Aorta (tissue), 5 donors: ENCODE data around the gene DCP1B. TPM values are rescaled to one million over a fixed set of nuclear protein-coding genes. Genes with fewer than 3 reads are reported as not detected.

Source experiments
- ATAC-seq: fragments of 200-7000 bp; cut with Tn5 transposase; one replicate; pipeline ENCODE4 v1.9.1; 2022; ENCODE audit warnings: moderate library complexity; ENCODE audit not compliant: low FRiP score
- DNase-seq, 2 donors: peaks; one replicate each; pipeline ENCODE4 v3.0.0-alpha.2; 2020
- H3K27ac ChIP-seq, 2 donors: one replicate each; pipeline ENCODE4 v1.5.1; 2013; ENCODE audit warnings: low read length in 2 of 2, mild to moderate bottlenecking in 2 of 2, moderate library complexity in 2 of 2, control low read depth in 1 of 2, inconsistent platforms in 1 of 2, low read depth in 1 of 2
- H3K27me3 ChIP-seq, 2 donors: one replicate each; pipeline ENCODE4 v1.6.1; 2013; ENCODE audit warnings: control low read depth in 1 of 2, low read length in 1 of 2, mild to moderate bottlenecking in 1 of 2, moderate library complexity in 1 of 2; ENCODE audit not compliant: insufficient read depth in 2 of 2, control insufficient read depth in 1 of 2
- H3K36me3 ChIP-seq, 2 donors: one replicate each; pipeline ENCODE4 v1.6.1; 2013; ENCODE audit warnings: control low read depth in 1 of 2, low read length in 1 of 2, mild to moderate bottlenecking in 1 of 2; ENCODE audit not compliant: insufficient read depth in 2 of 2, control insufficient read depth in 1 of 2
- H3K4me1 ChIP-seq, 2 donors: one replicate each; pipeline ENCODE4 v1.6.1; 2013; ENCODE audit warnings: low read length in 2 of 2, control low read depth in 1 of 2, mild to moderate bottlenecking in 1 of 2, moderate library complexity in 1 of 2; ENCODE audit not compliant: insufficient read depth in 2 of 2, control insufficient read depth in 1 of 2
- H3K4me3 ChIP-seq, 2 donors: one replicate each; pipeline ENCODE4 v1.5.1; 2013; ENCODE audit warnings: low read length in 2 of 2, control low read depth in 1 of 2, mild to moderate bottlenecking in 1 of 2
- H3K9me3 ChIP-seq: one replicate; pipeline ENCODE4 v1.6.1; 2013; ENCODE audit warnings: mild to moderate bottlenecking, low read length; ENCODE audit not compliant: control insufficient read depth
- WGBS, 2 donors: extraction: QIAGEN DNeasy Blood & Tissue Kit; methylation state at CpG; one replicate each; pipeline ENCODE4 v1.1.7; 2013; 5-methylcytosine and 5-hydroxymethylcytosine counted together
- intact Hi-C, 2 donors: fragments of 100-400 bp; cut with DNase I; formaldehyde crosslinking; loops; one replicate each; pipeline versions ENCODE4 v1.14.2 to v1.15.0; 2022
- polyA plus RNA-seq, 2 donors: library from polyadenylated mRNA; stranded (reverse); fragments of 200-250 nt; gene quantifications; one replicate each; pipeline ENCODE4 v1.2.3, GENCODE V29; 2013
- total RNA-seq, 2 donors: library from RNA; stranded (reverse); fragmentation: NEBNext Ultra II Directional; extraction: Animal tissue kit (Norgen Biotek cat#: 25700); gene quantifications; one replicate each; pipeline ENCODE4 v1.2.1, GENCODE V29; 2021
- donor health status: healthy with polysubstance abuse.
- donor health status: Bipolar disorder and iron deficiency.
- donor health status: DM: no; HTN: no; CAD: no.
- donor health status: DM: no; HTN: no; CAD: no.
- donor health status: DM: yes; HTN: yes; CAD: no.

DCP1B gene
- total and polyA plus RNA-seq, 4 donors = 8.0 to 16.9 (median 12.3) TPM

DNA sequence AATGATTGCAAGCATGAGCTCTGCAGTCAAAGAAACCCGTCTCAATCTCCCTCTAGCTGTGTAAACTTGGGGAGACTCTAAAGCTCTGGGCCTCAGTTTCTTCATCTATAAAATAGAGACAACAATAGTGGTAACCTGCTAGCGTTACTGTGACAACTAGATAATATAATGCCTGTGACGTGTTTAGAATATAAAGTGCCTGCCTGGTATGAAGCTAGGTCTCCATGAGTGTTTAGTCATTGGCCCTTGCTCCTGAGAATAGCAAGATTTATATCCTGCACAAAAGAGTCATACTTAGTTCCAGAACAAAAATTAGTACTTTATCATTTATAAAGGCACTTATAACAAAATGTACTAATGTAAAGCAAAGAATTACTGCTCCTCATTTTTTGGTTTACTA, 8.8 kb upstream of the DCP1B start:
- no peak overlapping the region for H3K4me3 ChIP-seq
- intact Hi-C loops = no loop called here
- H3K27me3 ChIP-seq = no peaks in the 10 kb centered on the region
- ATAC-seq (no peak), DNase-seq (no peak)
- no peaks in the 10 kb centered on the region for H3K4me1 ChIP-seq
- no peak overlapping the region for H3K27ac ChIP-seq
- H3K36me3 ChIP-seq = no peaks in the 10 kb centered on the region
- WGBS, 2 donors = 76 to 84% methylated on average over 3 of the region's 3 CpGs
- no peaks in the 10 kb centered on the region for H3K9me3 ChIP-seq

DNA sequence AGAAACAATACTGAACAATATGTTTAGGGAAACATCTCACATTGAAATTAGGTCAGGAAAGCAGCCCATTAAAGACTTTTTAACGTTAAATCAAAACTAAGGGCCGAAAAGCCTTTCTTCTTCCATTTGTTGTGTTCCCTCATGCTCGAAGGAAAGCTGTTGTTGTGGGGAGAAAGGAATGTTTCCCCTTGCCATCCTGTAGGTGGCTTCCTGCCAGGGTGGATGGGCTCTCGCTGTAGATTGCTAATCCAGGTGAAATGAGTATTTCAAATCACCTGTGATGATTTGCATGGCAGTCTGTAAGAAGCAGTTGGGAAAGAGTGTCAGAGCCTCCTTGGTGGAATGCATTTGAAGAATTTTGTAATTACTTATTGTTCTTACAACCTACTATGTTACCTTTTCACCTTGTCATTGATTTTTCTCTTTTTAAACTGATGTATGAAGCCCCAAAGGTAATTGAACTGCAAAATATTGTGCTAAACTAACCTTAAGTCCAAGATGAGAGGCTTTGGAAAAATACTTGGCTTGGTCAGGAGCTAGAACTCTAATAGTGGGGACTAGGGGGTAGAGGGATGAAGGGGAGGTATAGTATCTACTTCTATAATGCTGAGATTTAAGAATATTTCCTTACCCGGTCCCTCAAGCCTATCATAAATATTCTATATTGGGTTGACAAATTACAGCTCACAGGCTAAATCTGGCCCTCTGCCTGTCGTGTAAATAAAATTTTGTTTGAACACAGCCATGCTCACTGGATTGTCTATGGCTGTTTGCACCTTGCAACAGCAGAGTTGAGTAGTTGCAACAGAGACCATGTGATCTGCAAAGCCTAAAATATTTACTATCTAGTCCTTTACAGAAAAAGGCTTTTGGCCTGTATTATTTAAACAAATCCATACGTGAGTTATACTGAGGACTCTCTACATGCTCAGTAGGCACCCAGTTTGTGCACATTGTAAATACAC, 7.7 kb upstream of the DCP1B start:
- no peak for ATAC-seq
- H3K36me3 ChIP-seq = no peaks in the 10 kb centered on the region
- WGBS, 2 donors = 86 to 88% methylated on average over 7 of the region's 7 CpGs
- H3K4me3 ChIP-seq = no peak overlapping the region
- DNase-seq = no peak
- H3K27me3 ChIP-seq = no peaks in the 10 kb centered on the region
- no peaks in the 10 kb centered on the region for H3K9me3 ChIP-seq
- intact Hi-C loops = no loop called here
- no peak overlapping the region for H3K27ac ChIP-seq
- no peaks in the 10 kb centered on the region for H3K4me1 ChIP-seq

DNA sequence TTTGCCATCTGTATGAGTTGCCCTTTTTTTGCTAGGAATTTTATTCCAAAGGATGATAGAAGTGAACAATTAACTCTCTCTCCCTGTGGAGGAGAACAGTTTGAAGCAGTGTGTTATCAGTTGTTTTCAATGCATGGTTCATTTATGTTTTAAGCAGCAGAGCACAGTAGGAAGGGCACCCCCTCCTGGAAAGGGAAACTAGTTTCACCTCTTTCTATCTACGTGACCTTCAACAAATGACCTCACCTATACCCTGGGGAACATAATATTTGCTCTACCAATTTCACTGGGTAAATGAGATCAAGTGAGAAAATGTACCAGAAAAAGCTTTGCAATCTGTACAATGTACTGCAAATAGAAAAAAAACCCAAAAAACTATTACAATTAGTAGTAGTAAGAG, 5.4 kb upstream of the DCP1B start:
- ATAC-seq (no peak), DNase-seq (no peak)
- Histone ChIP-seq H3K4me1 (no peaks in the 10 kb centered on the region), H3K9me3 (no peaks in the 10 kb centered on the region), H3K36me3 (no peaks in the 10 kb centered on the region), H3K4me3 (no peak overlapping the region), H3K27me3 (no peaks in the 10 kb centered on the region), H3K27ac (no peak overlapping the region)
- intact Hi-C loops = no loop called here
- WGBS, 2 donors = 54 to 64% methylated on average over 1 of the region's 1 CpG

DNA sequence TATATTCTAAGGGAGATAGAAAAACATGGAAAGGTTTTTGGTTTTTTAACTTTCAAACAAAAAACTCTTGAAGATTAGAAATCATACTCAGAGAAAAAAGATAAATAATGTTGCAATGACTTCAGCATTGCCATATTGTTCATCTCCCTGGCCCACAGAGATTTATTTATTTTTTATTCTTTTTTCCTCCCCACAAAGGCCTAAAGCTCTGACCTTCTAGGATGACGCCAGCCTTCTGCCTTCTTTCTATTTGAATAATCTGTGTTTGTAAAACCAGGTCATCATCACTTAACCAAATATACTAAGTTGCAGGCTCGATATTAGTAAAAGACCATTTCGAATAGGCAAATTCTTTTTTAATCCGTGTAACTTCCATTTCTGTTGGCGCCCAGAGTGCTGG, 4.4 kb upstream of the DCP1B start:
- ATAC-seq (no peak), DNase-seq (no peak)
- Histone ChIP-seq H3K4me1 (no peaks in the 10 kb centered on the region), H3K4me3 (no peak overlapping the region), H3K36me3 (no peaks in the 10 kb centered on the region), H3K27me3 (no peaks in the 10 kb centered on the region), H3K9me3 (no peaks in the 10 kb centered on the region), H3K27ac (no peak overlapping the region)
- 85 to 89% methylated on average over 5 of the region's 5 CpGs for WGBS, 2 donors
- intact Hi-C loops = no loop called here

DNA sequence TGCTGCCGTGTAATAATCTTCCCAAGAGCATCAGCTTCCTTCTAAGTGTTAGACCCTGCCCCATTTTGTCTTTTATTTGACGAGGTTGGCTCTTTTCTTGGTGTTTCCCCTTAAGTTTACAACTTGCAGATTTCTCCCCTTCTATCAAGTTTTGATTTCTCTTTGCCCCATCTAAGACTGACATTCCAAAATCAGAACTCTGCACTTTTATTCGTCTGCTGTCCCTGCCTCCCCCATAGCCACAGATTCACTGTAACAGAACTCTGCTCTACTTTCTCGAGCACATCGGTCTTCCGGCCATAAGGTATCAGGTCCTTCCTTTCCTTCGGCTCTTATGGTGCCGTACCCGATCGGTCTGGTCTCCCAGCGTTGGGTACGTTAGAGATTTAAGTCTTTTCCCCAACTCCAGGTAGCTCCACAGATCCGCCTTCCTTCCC, 563 bp downstream of the DCP1B start:
- H3K4me1 ChIP-seq = peaks cover 4 to 5% of the 10 kb centered on the region in 2 donors
- intact Hi-C loops = loop anchor here in 1 of 2 donors (5.0 kb wide), 1 partner anchor 34 kb away; no protein-coding TSS in a partner anchor
- ATAC-seq = peak; percentile 26
- no peak for DNase-seq
- H3K9me3 ChIP-seq = no peaks in the 10 kb centered on the region
- H3K27ac ChIP-seq = peak overlapping the region in 1 of 2 donors; percentile 24
- no peaks in the 10 kb centered on the region for H3K27me3 ChIP-seq
- no peaks in the 10 kb centered on the region for H3K36me3 ChIP-seq
- 0% methylated on average over 13 of the region's 13 CpGs for WGBS, 2 donors
- H3K4me3 ChIP-seq = peak overlapping the region; percentile 3 to 80

DNA sequence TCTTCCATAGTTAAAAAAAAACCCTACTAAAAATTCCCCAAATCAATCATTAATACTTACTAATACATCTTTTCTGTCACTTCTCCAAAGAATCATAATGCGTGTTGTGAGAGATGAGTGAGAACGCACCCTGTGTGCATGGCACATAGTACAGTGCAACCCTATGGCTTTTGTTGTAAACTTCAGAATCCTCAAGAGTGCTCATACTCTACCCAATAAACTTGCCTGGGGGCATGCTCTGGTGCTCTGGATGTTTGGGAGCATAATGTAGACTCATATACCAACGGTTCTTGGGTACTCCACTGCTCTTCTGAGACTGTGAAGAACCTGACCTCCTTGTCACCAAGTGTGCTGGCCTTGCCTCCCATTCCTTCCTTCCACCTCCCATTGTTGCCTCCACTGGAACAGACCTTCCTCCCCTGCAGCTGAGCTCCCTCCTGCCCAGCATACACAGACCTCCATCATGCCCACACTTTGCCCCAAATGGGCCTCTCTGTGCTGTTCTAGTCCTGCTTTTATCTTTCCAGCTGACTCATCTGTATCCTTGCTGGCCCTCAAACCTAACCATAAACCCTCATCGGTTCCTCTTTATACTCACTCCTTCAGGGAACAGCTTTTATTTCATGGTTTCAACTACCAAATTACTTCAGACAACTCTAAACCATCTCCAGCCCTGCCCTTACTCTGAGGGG, 8.9 kb downstream of the DCP1B start:
- no peak overlapping the region for H3K4me3 ChIP-seq
- no peaks in the 10 kb centered on the region for H3K9me3 ChIP-seq
- no peaks in the 10 kb centered on the region for H3K4me1 ChIP-seq
- intact Hi-C loops = no loop called here
- no peaks in the 10 kb centered on the region for H3K27me3 ChIP-seq
- H3K27ac ChIP-seq = no peak overlapping the region
- no peaks in the 10 kb centered on the region for H3K36me3 ChIP-seq
- ATAC-seq (no peak), DNase-seq (no peak)
- WGBS, 2 donors = 91 to 98% methylated on average over 4 of the region's 4 CpGs

DNA sequence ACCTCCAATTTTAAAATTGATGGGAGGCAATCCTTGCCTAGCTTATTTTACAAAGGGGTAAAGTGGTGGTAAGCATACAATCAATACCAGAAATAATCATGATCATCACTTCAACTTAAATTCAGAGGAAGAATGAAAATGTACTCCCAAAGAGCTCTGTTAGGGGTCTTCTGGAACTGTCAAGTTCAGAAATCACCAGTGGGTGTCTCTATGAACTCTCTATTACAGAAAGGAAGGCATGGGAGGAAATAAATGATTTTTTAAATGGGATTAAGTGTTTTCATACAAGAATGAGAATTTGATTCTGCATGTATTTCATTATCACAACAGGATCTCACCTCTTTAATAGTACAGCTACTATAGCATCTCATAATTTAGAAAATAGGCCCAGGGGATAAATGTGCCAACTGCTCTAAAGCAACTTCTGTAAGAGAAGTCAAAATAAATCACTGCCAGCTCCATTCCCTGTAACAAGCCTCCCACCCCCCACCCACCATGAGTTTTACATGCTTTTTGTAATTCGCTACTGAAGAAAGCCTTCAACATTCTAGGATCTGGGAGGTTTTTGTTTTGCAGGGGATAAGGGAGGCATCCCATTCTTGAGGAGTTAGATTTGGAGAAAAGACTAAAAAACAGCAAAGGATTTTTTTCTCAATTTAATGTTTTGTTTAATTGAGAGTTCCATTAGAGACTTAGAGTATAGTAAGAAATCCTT, 9.7 kb downstream of the DCP1B start:
- no peak for ATAC-seq
- 96 to 97% methylated on average over 1 of the region's 1 CpG for WGBS, 2 donors
- Histone ChIP-seq H3K4me1 (no peaks in the 10 kb centered on the region), H3K4me3 (no peak overlapping the region), H3K9me3 (no peaks in the 10 kb centered on the region), H3K27ac (no peak overlapping the region), H3K27me3 (no peaks in the 10 kb centered on the region), H3K36me3 (no peaks in the 10 kb centered on the region)
- no peak for DNase-seq
- intact Hi-C loops = no loop called here

DNA sequence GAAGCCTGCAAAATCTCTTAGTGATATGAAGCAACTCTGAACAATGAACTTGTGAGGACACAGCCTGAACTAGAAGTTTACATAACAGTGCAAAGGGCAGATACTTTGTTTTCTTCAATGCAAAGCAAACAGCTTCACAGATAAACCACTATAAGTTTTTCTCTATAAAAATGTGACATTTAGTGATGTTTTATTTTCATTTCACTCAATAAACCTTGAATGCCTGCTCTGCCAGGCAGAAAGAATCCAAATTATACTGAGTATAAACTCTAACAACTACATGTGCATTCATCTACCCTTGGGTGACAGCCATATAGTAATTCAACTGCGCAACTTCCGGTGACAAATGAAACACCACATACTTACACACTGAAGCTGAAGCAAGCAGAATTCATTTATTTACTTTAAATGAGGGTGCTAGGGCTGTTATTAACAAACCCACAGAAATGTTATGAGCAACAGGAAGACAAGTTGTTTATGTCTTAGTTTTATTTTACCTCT, 10.3 kb downstream of the DCP1B start:
- intact Hi-C loops = no loop called here
- no peaks in the 10 kb centered on the region for H3K9me3 ChIP-seq
- no peak overlapping the region for H3K27ac ChIP-seq
- 89 to 90% methylated on average over 2 of the region's 2 CpGs for WGBS, 2 donors
- H3K36me3 ChIP-seq = peaks cover 0 to 1% of the 10 kb centered on the region in 2 donors
- no peaks in the 10 kb centered on the region for H3K27me3 ChIP-seq
- DNase-seq (no peak), ATAC-seq (no peak)
- H3K4me1 ChIP-seq = no peaks in the 10 kb centered on the region
- no peak overlapping the region for H3K4me3 ChIP-seq
